IgD-negative memory B cell (primary cell): Measurements from ENCODE around the gene XPR1. TPM values are rescaled to one million over a fixed set of nuclear protein-coding genes. Genes with fewer than 3 reads are reported as not detected.
A peak's percentile ranks its signal among the peaks of the same experiment; 100 is the strongest.

Source experiments
- H3K27ac Mint-ChIP-seq, 3 donors: one replicate each; pipeline ENCODE4 v1.8.0; 2020 to 2022; ENCODE audit warnings: mild to moderate bottlenecking in 3 of 3, mixed read lengths in 3 of 3, moderate library complexity in 1 of 3
- H3K27me3 Mint-ChIP-seq: one replicate; pipeline ENCODE4 v1.8.0; 2021; ENCODE audit warnings: mixed read lengths
- H3K36me3 Mint-ChIP-seq: one replicate; pipeline ENCODE4 v1.8.0; 2020; ENCODE audit warnings: mild to moderate bottlenecking, mixed read lengths
- H3K4me1 Mint-ChIP-seq, 3 donors: one replicate each; pipeline ENCODE4 v1.8.0; 2020 to 2022; ENCODE audit warnings: mixed read lengths in 3 of 3, mild to moderate bottlenecking in 1 of 3
- H3K4me3 Mint-ChIP-seq, 4 donors: one replicate each; pipeline ENCODE4 v1.8.0; 2020 to 2022; ENCODE audit warnings: mild to moderate bottlenecking in 4 of 4, mixed read lengths in 4 of 4, moderate library complexity in 3 of 4
- H3K9me3 Mint-ChIP-seq, 3 donors: one replicate each; pipeline ENCODE4 v1.8.0; 2020 to 2021; ENCODE audit warnings: mixed read lengths in 3 of 3, mild to moderate bottlenecking in 1 of 3
- polyA plus RNA-seq: library from polyadenylated mRNA; unstranded; fragments of 300-500 nt; fragmentation: Illumina TruSeq; gene quantifications from one replicate; pipeline ENCODE4 v1.2.3, GENCODE V29; 2021

Gene XPR1
- polyA plus RNA-seq, 1 donor from 2014 or later: 5.7 TPM

GRCh38 chr1:180609643-180610555, 21.9 kb upstream of the XPR1 start:
- Mint-ChIP-seq H3K27me3 (no peaks in the 10 kb centered on the region), H3K36me3 (no peaks in the 10 kb centered on the region), H3K27ac (no peak overlapping the region), H3K4me3 (no peak overlapping the region), H3K4me1 (peaks cover 3 to 6% (median 6%) of the 10 kb centered on the region in 3 donors), H3K9me3 (no peaks in the 10 kb centered on the region)

GRCh38 chr1:180610556-180611015, 21.2 kb upstream of the XPR1 start:
- no peaks in the 10 kb centered on the region for H3K36me3 Mint-ChIP-seq
- H3K4me3 Mint-ChIP-seq: no peak overlapping the region
- no peaks in the 10 kb centered on the region for H3K9me3 Mint-ChIP-seq
- no peak overlapping the region for H3K27ac Mint-ChIP-seq
- no peaks in the 10 kb centered on the region for H3K27me3 Mint-ChIP-seq
- H3K4me1 Mint-ChIP-seq: peaks cover 3 to 6% (median 6%) of the 10 kb centered on the region in 3 donors

- H3K27ac Mint-ChIP-seq: no peak overlapping the region
- peak overlapping the region in 1 of 4 donors; percentile 63 for H3K4me3 Mint-ChIP-seq
- H3K4me1 Mint-ChIP-seq: peaks cover 3 to 6% (median 6%) of the 10 kb centered on the region in 3 donors
- no peaks in the 10 kb centered on the region for H3K9me3 Mint-ChIP-seq
- H3K36me3 Mint-ChIP-seq: no peaks in the 10 kb centered on the region
- no peaks in the 10 kb centered on the region for H3K27me3 Mint-ChIP-seq
These were observed 20.5 kb upstream of the XPR1 start for GRCh38 chr1:180611016-180611930.

- H3K4me3 Mint-ChIP-seq: no peak overlapping the region
- H3K27ac Mint-ChIP-seq: no peak overlapping the region
- H3K36me3 Mint-ChIP-seq: no peaks in the 10 kb centered on the region
- H3K9me3 Mint-ChIP-seq: no peaks in the 10 kb centered on the region
- no peaks in the 10 kb centered on the region for H3K27me3 Mint-ChIP-seq
- peaks cover 3 to 6% (median 6%) of the 10 kb centered on the region in 3 donors for H3K4me1 Mint-ChIP-seq
These were observed 19.2 kb upstream of the XPR1 start for GRCh38 chr1:180612632-180613031.

- H3K27me3 Mint-ChIP-seq: no peaks in the 10 kb centered on the region
- H3K27ac Mint-ChIP-seq: no peak overlapping the region
- no peaks in the 10 kb centered on the region for H3K9me3 Mint-ChIP-seq
- peaks cover 3 to 6% (median 6%) of the 10 kb centered on the region in 3 donors for H3K4me1 Mint-ChIP-seq
- no peaks in the 10 kb centered on the region for H3K36me3 Mint-ChIP-seq
- no peak overlapping the region for H3K4me3 Mint-ChIP-seq
These were observed 17.1 kb upstream of the XPR1 start for GRCh38 chr1:180614730-180615129.

GRCh38 chr1:180615493-180616290, 16.1 kb upstream of the XPR1 start:
- no peaks in the 10 kb centered on the region for H3K9me3 Mint-ChIP-seq
- no peak overlapping the region for H3K27ac Mint-ChIP-seq
- peaks cover 3 to 6% (median 6%) of the 10 kb centered on the region in 3 donors for H3K4me1 Mint-ChIP-seq
- H3K36me3 Mint-ChIP-seq: no peaks in the 10 kb centered on the region
- no peak overlapping the region for H3K4me3 Mint-ChIP-seq
- no peaks in the 10 kb centered on the region for H3K27me3 Mint-ChIP-seq

GRCh38 chr1:180616439-180616838, 15.4 kb upstream of the XPR1 start:
- Mint-ChIP-seq H3K27ac (no peak overlapping the region), H3K27me3 (no peaks in the 10 kb centered on the region), H3K4me1 (peaks cover 0 to 2% (median under 1%) of the 10 kb centered on the region in 3 donors), H3K9me3 (no peaks in the 10 kb centered on the region), H3K4me3 (no peak overlapping the region), H3K36me3 (no peaks in the 10 kb centered on the region)

GRCh38 chr1:180617774-180618395, 13.9 kb upstream of the XPR1 start:
- H3K4me3 Mint-ChIP-seq: no peak overlapping the region
- no peaks in the 10 kb centered on the region for H3K4me1 Mint-ChIP-seq
- H3K27ac Mint-ChIP-seq: no peak overlapping the region
- H3K27me3 Mint-ChIP-seq: no peaks in the 10 kb centered on the region
- H3K36me3 Mint-ChIP-seq: no peaks in the 10 kb centered on the region
- no peaks in the 10 kb centered on the region for H3K9me3 Mint-ChIP-seq

- Mint-ChIP-seq H3K36me3 (no peaks in the 10 kb centered on the region), H3K27ac (no peak overlapping the region), H3K4me3 (no peak overlapping the region)
These were observed 11.2 kb upstream of the XPR1 start for GRCh38 chr1:180620581-180620980.

GRCh38 chr1:180622658-180623508, 8.9 kb upstream of the XPR1 start:
- no peaks in the 10 kb centered on the region for H3K9me3 Mint-ChIP-seq
- no peaks in the 10 kb centered on the region for H3K4me1 Mint-ChIP-seq
- H3K27me3 Mint-ChIP-seq: peaks cover 7% of the 10 kb centered on the region
- H3K27ac Mint-ChIP-seq: no peak overlapping the region
- H3K36me3 Mint-ChIP-seq: no peaks in the 10 kb centered on the region
- no peak overlapping the region for H3K4me3 Mint-ChIP-seq

More at GRCh38 chr1:180620581-180620980, 11.2 kb upstream of the XPR1 start:
- Mint-ChIP-seq H3K4me1 (no peaks in the 10 kb centered on the region), H3K9me3 (no peaks in the 10 kb centered on the region), H3K27me3 (peaks cover 3% of the 10 kb centered on the region)

GRCh38 chr1:180623579-180624347, 8.1 kb upstream of the XPR1 start:
- H3K9me3 Mint-ChIP-seq: no peaks in the 10 kb centered on the region
- H3K4me1 Mint-ChIP-seq: no peaks in the 10 kb centered on the region
- no peaks in the 10 kb centered on the region for H3K36me3 Mint-ChIP-seq
- H3K4me3 Mint-ChIP-seq: no peak overlapping the region
- peaks cover 7% of the 10 kb centered on the region for H3K27me3 Mint-ChIP-seq
- H3K27ac Mint-ChIP-seq: no peak overlapping the region

GRCh38 chr1:180626711-180627110, 5.1 kb upstream of the XPR1 start:
- peaks cover 0 to 15% (median 5%) of the 10 kb centered on the region in 3 donors for H3K4me1 Mint-ChIP-seq

GRCh38 chr1:180627411-180627810, 4.4 kb upstream of the XPR1 start:
- Mint-ChIP-seq H3K27ac (no peak overlapping the region), H3K36me3 (no peaks in the 10 kb centered on the region), H3K4me1 (peaks cover 0 to 15% (median 5%) of the 10 kb centered on the region in 3 donors), H3K9me3 (no peaks in the 10 kb centered on the region), H3K4me3 (no peak overlapping the region), H3K27me3 (peaks cover 7% of the 10 kb centered on the region)

More at GRCh38 chr1:180626711-180627110, 5.1 kb upstream of the XPR1 start:
- Mint-ChIP-seq H3K4me3 (no peak overlapping the region), H3K27ac (no peak overlapping the region), H3K36me3 (no peaks in the 10 kb centered on the region), H3K9me3 (no peaks in the 10 kb centered on the region), H3K27me3 (peaks cover 7% of the 10 kb centered on the region)
